CD14-positive monocyte (primary cell): ENCODE measurements around the gene CAMSAP2. TPM values are rescaled to one million over a fixed set of nuclear protein-coding genes. Genes with fewer than 3 reads are reported as not detected.

Source experiments
- DNase-seq, 3 donors: peaks; one replicate each; pipeline ENCODE4 v3.0.0-alpha.2; 2011 to 2022
- H2AFZ ChIP-seq: 2 replicates; pipeline ENCODE4 v1.6.0; 2012; ENCODE audit warnings: mild to moderate bottlenecking, low read depth, low read length, inconsistent platforms; ENCODE audit not compliant: insufficient read depth, poor library complexity, severe bottlenecking
- H3K27ac ChIP-seq, 2 donors: 1 replicate in 1 of 2; 2 replicates in 1 of 2; pipeline ENCODE4 v1.5.1; 2012 to 2013; ENCODE audit warnings: low read length in 2 of 2, control low read depth in 1 of 2, inconsistent platforms in 1 of 2, low read depth in 1 of 2, mild to moderate bottlenecking in 1 of 2
- H3K27me3 ChIP-seq, 2 donors: one replicate each; pipeline versions ENCODE4 v1.6.0 to v1.6.1; 2011 to 2013; ENCODE audit warnings: low read length in 2 of 2; ENCODE audit not compliant: control insufficient read depth in 2 of 2, insufficient read depth in 2 of 2
- H3K36me3 ChIP-seq, 2 donors: replicated peaks in 1 of 2; 1 replicate in 1 of 2; 2 replicates in 1 of 2; pipeline versions ENCODE4 v1.5.1 to v1.6.1; 2012 to 2013; ENCODE audit warnings: low read length in 2 of 2, control low read depth in 1 of 2, inconsistent platforms in 1 of 2, mild to moderate bottlenecking in 1 of 2; ENCODE audit not compliant: insufficient read depth in 2 of 2, control insufficient read depth in 1 of 2
- H3K4me1 ChIP-seq, 2 donors: 1 replicate in 1 of 2; 2 replicates in 1 of 2; pipeline versions ENCODE4 v1.5.1 to v1.6.1; 2012 to 2013; ENCODE audit warnings: low read length in 2 of 2, control low read depth in 1 of 2, inconsistent platforms in 1 of 2, mild to moderate bottlenecking in 1 of 2, moderate library complexity in 1 of 2; ENCODE audit not compliant: insufficient read depth in 2 of 2, control insufficient read depth in 1 of 2
- H3K4me2 ChIP-seq: replicated peaks from 2 replicates; pipeline ENCODE3; 2012; ENCODE audit warnings: low read length, moderate library complexity, mild to moderate bottlenecking; ENCODE audit not compliant: poor library complexity, severe bottlenecking; ENCODE audit errors: extremely low read depth
- H3K4me3 ChIP-seq, 3 experiments: fragments of 200-600 bp in 1 of 3; sonication (generic) in 1 of 3; replicated peaks in 1 of 3; 1 replicate in 2 of 3; 2 replicates in 1 of 3; pipeline ENCODE4 v1.5.1; 2011 to 2013; ENCODE audit warnings: low read length in 3 of 3, mild to moderate bottlenecking in 3 of 3, control low read depth in 2 of 3, low read depth in 2 of 3, inconsistent platforms in 1 of 3, moderate library complexity in 1 of 3
- H3K79me2 ChIP-seq: 2 replicates; pipeline ENCODE4 v1.6.0; 2012; ENCODE audit warnings: mild to moderate bottlenecking, control low read depth, inconsistent platforms, low read length, moderate library complexity; ENCODE audit not compliant: insufficient read depth
- H3K9ac ChIP-seq: 2 replicates; pipeline ENCODE4 v1.6.0; 2017; ENCODE audit warnings: low read length, mild to moderate bottlenecking; ENCODE audit not compliant: insufficient read depth, poor library complexity, severe bottlenecking
- H3K9me3 ChIP-seq, 2 donors: replicated peaks in 1 of 2; 1 replicate in 1 of 2; 2 replicates in 1 of 2; pipeline versions ENCODE4 v1.5.1 to v1.6.1; 2012 to 2013; ENCODE audit warnings: low read length in 2 of 2, control low read depth in 1 of 2; ENCODE audit not compliant: control insufficient read depth in 1 of 2, insufficient read depth in 1 of 2
- H4K20me1 ChIP-seq: 2 replicates; pipeline ENCODE4 v1.6.0; 2012; ENCODE audit warnings: mild to moderate bottlenecking, low read length, control low read depth, moderate library complexity; ENCODE audit not compliant: insufficient read depth
- H3K27ac Mint-ChIP-seq, 7 donors: one replicate each; pipeline ENCODE4 v1.8.0; 2020; ENCODE audit warnings: mild to moderate bottlenecking in 7 of 7, mixed read lengths in 7 of 7, moderate library complexity in 6 of 7, inconsistent platforms in 2 of 7
- H3K27me3 Mint-ChIP-seq, 3 donors: one replicate each; pipeline ENCODE4 v1.8.0; 2021 to 2022; ENCODE audit warnings: low read depth in 3 of 3, mild to moderate bottlenecking in 3 of 3, mixed read lengths in 3 of 3, moderate library complexity in 3 of 3, inconsistent platforms in 1 of 3
- H3K36me3 Mint-ChIP-seq, 2 donors: one replicate each; pipeline ENCODE4 v1.8.0; 2020; ENCODE audit warnings: mixed read lengths in 2 of 2, inconsistent platforms in 1 of 2, mild to moderate bottlenecking in 1 of 2
- H3K4me1 Mint-ChIP-seq: one replicate; pipeline ENCODE4 v1.8.0; 2020; ENCODE audit warnings: mild to moderate bottlenecking, mixed read lengths
- H3K4me3 Mint-ChIP-seq, 2 donors: one replicate each; pipeline ENCODE4 v1.8.0; 2020; ENCODE audit warnings: mild to moderate bottlenecking in 2 of 2, mixed read lengths in 2 of 2, moderate library complexity in 1 of 2
- H3K9me3 Mint-ChIP-seq, 7 donors: one replicate each; pipeline ENCODE4 v1.8.0; 2020 to 2022; ENCODE audit warnings: mixed read lengths in 7 of 7, mild to moderate bottlenecking in 6 of 7, moderate library complexity in 6 of 7, inconsistent platforms in 2 of 7
- WGBS: methylation state at CpG from one replicate; pipeline ENCODE4 v1.1.5; 2013; ENCODE audit warnings: missing lambda C conversion rate; ENCODE audit not compliant: insufficient coverage; 5-methylcytosine and 5-hydroxymethylcytosine counted together
- intact Hi-C, 2 donors: fragments of 100-400 bp; cut with micrococcal nuclease; formaldehyde crosslinking; loops; one replicate each; pipeline versions ENCODE4 v1.15.0 to v1.15.1; 2023
- polyA plus RNA-seq, 3 donors: library from polyadenylated mRNA; depleted of rRNA in 1 of 3; unstranded in 2 of 3; stranded (reverse) in 1 of 3; fragments of 300-500 nt in 2 of 3; fragments of >200 nt in 1 of 3; fragmentation: Illumina TruSeq in 2 of 3; gene quantifications; 1 replicate in 2 of 3; 2 replicates in 1 of 3; pipeline ENCODE4 v1.2.3, GENCODE V29; 2012 to 2021
- TF ChIP-seq, protein P1 (sequence below): fragments of 200-600 bp; IDR thresholded peaks from one replicate; pipeline ENCODE4 v1.8.0; 2022; ENCODE audit warnings: antibody characterized with exemption, mild to moderate bottlenecking

CAMSAP2 gene
- polyA plus RNA-seq, 3 donors = 0.89 to 1.3 (median 0.90) TPM

DNA sequence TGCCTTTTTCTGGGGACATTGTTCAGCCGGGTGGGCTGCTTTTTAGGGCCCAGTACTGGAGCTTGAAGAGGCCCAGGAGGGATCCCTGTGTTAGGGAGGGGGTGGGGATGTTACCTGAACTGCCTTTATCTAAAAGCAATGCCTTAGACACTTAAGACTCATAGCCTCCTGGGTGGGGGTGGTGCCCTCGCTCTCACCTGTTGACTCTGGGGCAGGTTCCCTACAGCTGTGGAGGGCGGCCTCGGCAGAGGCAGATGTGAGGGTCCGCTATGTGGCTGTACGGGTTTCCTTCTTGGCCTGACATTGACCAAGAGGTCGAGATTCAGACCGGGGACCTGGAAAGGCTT, 156.7 kb downstream of the CAMSAP2 start:
- no peak overlapping the region for H3K27ac ChIP-seq
- Mint-ChIP-seq H3K27ac (no peak overlapping the region), H3K9me3 (peaks cover 0 to 8% (median 0%) of the 10 kb centered on the region in 7 donors), H3K27me3 (peaks cover 19 to 32% (median 24%) of the 10 kb centered on the region in 3 donors), H3K36me3 (no peaks in the 10 kb centered on the region), H3K4me3 (no peak overlapping the region), H3K4me1 (peaks cover 50% of the 10 kb centered on the region)
- H2AFZ ChIP-seq = no peak overlapping the region
- H3K36me3 ChIP-seq = no peaks in the 10 kb centered on the region
- H3K79me2 ChIP-seq = no peaks in the 10 kb centered on the region
- H3K9me3 ChIP-seq = no peaks in the 10 kb centered on the region
- DNase-seq = no peak
- H3K4me1 ChIP-seq = peaks cover 27 to 47% of the 10 kb centered on the region in 2 donors
- H3K9ac ChIP-seq = no peak overlapping the region
- peaks cover 2 to 17% of the 10 kb centered on the region in 2 donors for H3K27me3 ChIP-seq
- no peak overlapping the region for H3K4me3 ChIP-seq
- TF ChIP-seq, protein P1, sequence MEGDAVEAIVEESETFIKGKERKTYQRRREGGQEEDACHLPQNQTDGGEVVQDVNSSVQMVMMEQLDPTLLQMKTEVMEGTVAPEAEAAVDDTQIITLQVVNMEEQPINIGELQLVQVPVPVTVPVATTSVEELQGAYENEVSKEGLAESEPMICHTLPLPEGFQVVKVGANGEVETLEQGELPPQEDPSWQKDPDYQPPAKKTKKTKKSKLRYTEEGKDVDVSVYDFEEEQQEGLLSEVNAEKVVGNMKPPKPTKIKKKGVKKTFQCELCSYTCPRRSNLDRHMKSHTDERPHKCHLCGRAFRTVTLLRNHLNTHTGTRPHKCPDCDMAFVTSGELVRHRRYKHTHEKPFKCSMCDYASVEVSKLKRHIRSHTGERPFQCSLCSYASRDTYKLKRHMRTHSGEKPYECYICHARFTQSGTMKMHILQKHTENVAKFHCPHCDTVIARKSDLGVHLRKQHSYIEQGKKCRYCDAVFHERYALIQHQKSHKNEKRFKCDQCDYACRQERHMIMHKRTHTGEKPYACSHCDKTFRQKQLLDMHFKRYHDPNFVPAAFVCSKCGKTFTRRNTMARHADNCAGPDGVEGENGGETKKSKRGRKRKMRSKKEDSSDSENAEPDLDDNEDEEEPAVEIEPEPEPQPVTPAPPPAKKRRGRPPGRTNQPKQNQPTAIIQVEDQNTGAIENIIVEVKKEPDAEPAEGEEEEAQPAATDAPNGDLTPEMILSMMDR = no peak
- intact Hi-C loops = no loop called here
- WGBS = 67% methylated on average over 7 of the region's 8 CpGs
- H4K20me1 ChIP-seq = no peaks in the 10 kb centered on the region
- no peak overlapping the region for H3K4me2 ChIP-seq

DNA sequence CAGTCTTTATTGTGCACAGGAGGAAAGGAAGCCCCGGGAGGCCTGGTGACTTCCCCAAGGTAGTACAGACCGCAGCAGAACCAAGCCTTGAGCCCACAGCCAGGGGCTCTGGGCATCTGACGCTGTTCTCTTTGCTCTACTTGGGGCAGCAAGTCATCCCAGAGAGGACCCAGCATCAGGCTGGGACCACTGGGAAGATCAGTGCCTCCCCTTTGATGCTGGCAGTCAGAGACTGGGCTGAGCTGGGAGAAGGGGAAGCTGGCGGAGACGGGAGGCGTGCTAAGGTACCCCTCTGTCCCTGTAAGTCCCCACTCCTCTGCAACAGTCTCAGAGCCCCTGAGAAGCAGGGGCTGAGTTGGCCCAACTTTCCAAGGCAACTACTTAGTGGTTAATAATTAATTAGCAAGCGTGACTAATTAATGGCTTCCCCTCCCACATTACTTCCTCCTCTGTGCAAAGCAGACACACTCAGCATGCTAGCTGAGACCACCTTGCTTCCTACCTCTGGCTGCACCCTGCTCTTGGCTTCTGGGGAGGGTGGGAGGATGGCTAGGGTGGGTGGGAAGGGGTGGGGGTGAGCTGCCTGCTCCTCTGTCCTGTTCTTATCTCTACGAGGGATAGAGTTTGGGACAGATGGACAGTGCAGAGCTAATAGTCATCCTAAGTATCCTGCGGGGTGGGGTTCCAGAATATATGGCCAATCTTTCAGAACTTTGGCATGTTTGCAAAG, 157.3 kb downstream of the CAMSAP2 start:
- H3K9ac ChIP-seq = no peak overlapping the region
- DNase-seq = no peak
- H3K4me3 ChIP-seq = no peak overlapping the region
- no peaks in the 10 kb centered on the region for H3K9me3 ChIP-seq
- H3K79me2 ChIP-seq = no peaks in the 10 kb centered on the region
- Mint-ChIP-seq H3K9me3 (peaks cover 0 to 8% (median 0%) of the 10 kb centered on the region in 7 donors), H3K27me3 (peaks cover 19 to 26% (median 22%) of the 10 kb centered on the region in 3 donors), H3K36me3 (no peaks in the 10 kb centered on the region), H3K4me1 (peaks cover 45% of the 10 kb centered on the region), H3K27ac (no peak overlapping the region), H3K4me3 (no peak overlapping the region)
- TF ChIP-seq, protein P1 = no peak
- peaks cover 2 to 17% of the 10 kb centered on the region in 2 donors for H3K27me3 ChIP-seq
- H3K4me2 ChIP-seq = no peak overlapping the region
- WGBS = 30% methylated on average over 3 of the region's 9 CpGs
- no peaks in the 10 kb centered on the region for H4K20me1 ChIP-seq
- peaks cover 24 to 41% of the 10 kb centered on the region in 2 donors for H3K4me1 ChIP-seq
- H3K27ac ChIP-seq = no peak overlapping the region
- intact Hi-C loops = no loop called here
- H3K36me3 ChIP-seq = no peaks in the 10 kb centered on the region
- H2AFZ ChIP-seq = no peak overlapping the region
